Measurements from ENCODE around the gene FILIP1L. TPM values are rescaled to one million over a fixed set of nuclear protein-coding genes. Genes with fewer than 3 reads are reported as not detected.

The FILIP1L gene
- total and polyA plus RNA-seq, 2 of the 8 experiments (the other 6 are each of a cell fraction or from before 2014, with no cell fraction given): 0.06 to 0.09 TPM

DNA sequence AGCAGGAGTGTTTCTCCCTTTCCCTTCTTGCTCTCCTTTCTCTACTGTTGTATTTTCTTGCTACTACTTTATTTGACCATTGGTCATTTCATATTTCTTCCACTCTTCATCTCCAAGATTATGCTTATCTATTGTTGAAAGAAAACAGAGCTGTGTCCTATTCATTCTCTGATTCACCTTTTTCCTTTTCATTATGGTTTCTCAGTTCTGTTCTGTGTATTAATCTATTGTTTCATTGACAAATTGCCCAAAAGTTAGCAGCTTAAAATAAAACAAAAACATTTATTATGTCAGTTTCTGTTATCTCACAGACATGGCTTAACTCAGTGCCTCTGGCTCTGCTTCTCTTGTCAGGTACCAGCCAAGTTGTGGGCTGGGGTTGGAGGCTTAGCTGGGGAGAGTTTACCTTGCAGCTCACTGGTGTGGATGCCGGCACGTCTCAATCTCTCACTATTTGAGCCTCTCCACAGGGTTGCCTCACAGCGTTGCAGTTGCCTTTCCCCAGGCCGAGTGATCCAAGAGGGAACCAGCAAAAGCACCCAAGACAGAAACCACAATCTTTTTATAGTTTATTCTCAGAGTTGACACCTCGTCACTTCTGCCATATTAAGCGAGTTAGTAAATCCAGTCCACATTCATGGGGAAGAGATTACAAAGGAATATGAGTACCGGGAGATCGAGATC is 36.9 kb upstream of the FILIP1L start:
- no peak overlapping the region for H3K27ac ChIP-seq (ENCODE audit: low read depth, low read length)
- no peak overlapping the region for H3K14ac ChIP-seq (ENCODE audit: insufficient read length)
- H3K27me3 ChIP-seq (replicated peaks in 1 of 4; ENCODE audit: control insufficient read depth in 3 of 4, extremely low read depth in 1 of 4, insufficient read depth in 3 of 4, low read length in 3 of 4): no peaks in the 10 kb centered on the region
- no peak overlapping the region for H4K91ac ChIP-seq (replicated peaks; ENCODE audit: insufficient read length, low read length)
- CTCF ChIA-PET (ENCODE audit: partially characterized antibody): interaction anchor here (0.8 to 1.4 kb wide), 2 partner anchors 14 to 59 kb away, joined by 3 to 4 read pairs; no protein-coding TSS in a partner anchor
- no peak overlapping the region for H3K56ac ChIP-seq (replicated peaks; ENCODE audit: insufficient read length, low read depth, low read length)
- no peak overlapping the region for H3K23ac ChIP-seq (ENCODE audit: insufficient read length)
- no peak overlapping the region for H2BK120ac ChIP-seq (replicated peaks; ENCODE audit: low read depth, low read length)
- DNase-seq (ENCODE audit: low read depth in 1 of 2, low spot score in 2 of 2) (no peak), FAIRE-seq (no peak)
- POLR2A ChIA-PET (ENCODE audit: partially characterized antibody): interaction anchor here (0.6 kb wide), 1 partner anchor 319 kb away, joined by 3 read pairs; no protein-coding TSS in a partner anchor
- H4K5ac ChIP-seq (ENCODE audit: insufficient read length, low read depth, low read length): no peak overlapping the region
- no peak overlapping the region for H3K4me3 ChIP-seq (ENCODE audit: extremely low read depth in 1 of 4, insufficient read depth in 2 of 4, low read depth in 3 of 4, low read length in 4 of 4)
- H3K18ac ChIP-seq (ENCODE audit: extremely low read depth, low read length): no peak overlapping the region
- no peak overlapping the region for H2BK5ac ChIP-seq (ENCODE audit: low read depth, low read length)
- H2AK5ac ChIP-seq (ENCODE audit: low read depth, low read length): no peak overlapping the region
- no peak overlapping the region for H2AFZ ChIP-seq (ENCODE audit: low read length)
- H2BK12ac ChIP-seq (ENCODE audit: low read depth, low read length): no peak overlapping the region
- no peak overlapping the region for H3K4me2 ChIP-seq (ENCODE audit: insufficient read depth in 1 of 2, low read depth in 2 of 2, low read length in 2 of 2)
- H4K20me1 ChIP-seq (replicated peaks in 1 of 2; ENCODE audit: control insufficient read depth in 1 of 2, insufficient read depth in 2 of 2, low read length in 2 of 2): no peaks in the 10 kb centered on the region
- no peaks in the 10 kb centered on the region for H3K4me1 ChIP-seq (replicated peaks in 1 of 4; ENCODE audit: control insufficient read depth in 3 of 4, insufficient read depth in 4 of 4, low read length in 3 of 4)
- H3K23me2 ChIP-seq (ENCODE audit: low read depth, low read length): no peaks in the 10 kb centered on the region
- no peak overlapping the region for H2BK15ac ChIP-seq (ENCODE audit: low read length)
- H3K9me3 ChIP-seq (ENCODE audit: insufficient read depth in 2 of 2, low read depth in 1 of 2, low read length in 1 of 2): peaks cover 6 to 9% of the 10 kb centered on the region in 2 experiments; a peak in 2 of 4 replicates
- peaks cover 0 to 11% (median 2%) of the 10 kb centered on the region in 4 experiments; a peak in 3 of 8 replicates for H3K36me3 ChIP-seq (ENCODE audit: control insufficient read depth in 2 of 4, insufficient read depth in 4 of 4, low read length in 3 of 4)
- no peaks in the 10 kb centered on the region for H3K79me2 ChIP-seq (ENCODE audit: control insufficient read depth in 1 of 2, insufficient read depth in 2 of 2, low read length in 2 of 2)
- WGBS, 2 experiments (ENCODE audit: extremely low coverage in 1 of 2, insufficient coverage in 1 of 2, insufficient read length in 1 of 2, insufficient replicate concordance in 2 of 2, low coverage in 1 of 2, low lambda C conversion rate in 2 of 2, missing lambda C conversion rate in 1 of 2): 88% methylated on average over 8 of the region's 8 CpGs; no CpG with 5 or more reads in 1 of the 2 experiments
- no peaks in the 10 kb centered on the region for H3K79me1 ChIP-seq (ENCODE audit: low read depth, low read length)
- no peak overlapping the region for H4K8ac ChIP-seq (ENCODE audit: extremely low read depth, insufficient read depth, low read length)
- no peak overlapping the region for H3K4ac ChIP-seq (replicated peaks; ENCODE audit: insufficient read length, low read depth, low read length)
- no peak overlapping the region for H3K9ac ChIP-seq (replicated peaks in 1 of 4; ENCODE audit: extremely low read depth in 1 of 4, low read depth in 3 of 4, low read length in 3 of 4)
- no peak overlapping the region for H2BK20ac ChIP-seq (ENCODE audit: low read length)
- TF ChIP-seq BRCA1 (IDR thresholded peaks at IDR 0.05; ENCODE audit: low read depth, low read length): no peak
- TF ChIP-seq PHF8 (conservative IDR thresholded peaks at IDR 0.05; ENCODE audit: low read depth, low read length): no peak
- no peak for TF ChIP-seq POLR2A (IDR thresholded peaks at IDR 0.05; ENCODE audit: control extremely low read depth in 1 of 2, low read depth in 2 of 2, low read length in 2 of 2)
- TF ChIP-seq FOSL1 (IDR thresholded peaks at IDR 0.05; ENCODE audit: insufficient read depth, low read depth, low read length): no peak
- no peak for TF ChIP-seq TBP (IDR thresholded peaks at IDR 0.05; ENCODE audit: low read depth, low read length)
- TF ChIP-seq SP4 (IDR thresholded peaks at IDR 0.05; ENCODE audit: low read length): no peak
- TF ChIP-seq KDM5A (IDR thresholded peaks at IDR 0.05; ENCODE audit: low read length): no peak
- TF ChIP-seq HDAC2 (IDR thresholded peaks at IDR 0.05; ENCODE audit: borderline replicate concordance in 1 of 2, low read depth in 2 of 2, low read length in 2 of 2): no peak
- TF ChIP-seq CTBP2 (IDR thresholded peaks at IDR 0.05; ENCODE audit: borderline replicate concordance, insufficient read depth, insufficient read length, low read length): no peak
- TF ChIP-seq SIX5 (IDR thresholded peaks at IDR 0.05; ENCODE audit: low read depth, low read length): no peak
- no peak for TF ChIP-seq SIN3A (conservative IDR thresholded peaks at IDR 0.05 in 1 of 2, IDR thresholded peaks at IDR 0.05 in 1 of 2; ENCODE audit: low read depth in 1 of 2, low read length in 2 of 2)
- no peak for TF ChIP-seq E2F6 (IDR thresholded peaks at IDR 0.05)

Data from H1 (cell line).